HG03442 (cell line): ENCODE results near the gene GRAMD2B.
"Not testable (repeated sequence)": the region's sequence is repeated elsewhere in the genome, so short reads cannot be mapped to it uniquely, and the experiment has no call there.

ENCODE experiments used
- ATAC-seq: cut with Tn5 transposase; IDR thresholded peaks from one replicate; pipeline ENCODE4 v1.9.1; 2021; ENCODE audit warnings: mild to moderate bottlenecking, moderate library complexity; ENCODE audit not compliant: unreplicated experiment

Gene GRAMD2B

GRCh38 chr5:126448720-126449119, 25.5 kb downstream of the GRAMD2B start:
- ATAC-seq, result no peak

GRCh38 chr5:126449751-126450271, 26.6 kb downstream of the GRAMD2B start:
- ATAC-seq, result peak; percentile 87

- peak; percentile 47 for ATAC-seq
Observed at GRCh38 chr5:126450346-126450745, 27.1 kb downstream of the GRAMD2B start.

GRCh38 chr5:126450907-126451306, 27.7 kb downstream of the GRAMD2B start:
- no peak for ATAC-seq

- no peak for ATAC-seq
Observed at GRCh38 chr5:126452477-126452876, 29.3 kb downstream of the GRAMD2B start.

GRCh38 chr5:126454081-126454480, 30.9 kb downstream of the GRAMD2B start:
- no peak for ATAC-seq

- ATAC-seq, result no peak
Observed at GRCh38 chr5:126454535-126454934, 31.3 kb downstream of the GRAMD2B start.

- no peak for ATAC-seq
Observed at GRCh38 chr5:126455264-126455663, 32.1 kb downstream of the GRAMD2B start.

- no peak for ATAC-seq
Observed at GRCh38 chr5:126455728-126456127, 32.5 kb downstream of the GRAMD2B start.

- no peak for ATAC-seq
Observed at GRCh38 chr5:126456217-126456820, 33.1 kb downstream of the GRAMD2B start.

- ATAC-seq, result no peak
Observed at GRCh38 chr5:126460459-126460858, 37.2 kb downstream of the GRAMD2B start.

- ATAC-seq, result no peak
Observed at GRCh38 chr5:126460977-126461376, 37.8 kb downstream of the GRAMD2B start.

- ATAC-seq, result peak; percentile 6
Observed at GRCh38 chr5:126461838-126462237, 38.6 kb downstream of the GRAMD2B start.

GRCh38 chr5:126462239-126463014, 39.2 kb downstream of the GRAMD2B start:
- peak; percentile 71 for ATAC-seq

GRCh38 chr5:126464016-126464415, 40.8 kb downstream of the GRAMD2B start:
- no peak for ATAC-seq

GRCh38 chr5:126464959-126465358, 41.8 kb downstream of the GRAMD2B start:
- no peak for ATAC-seq

GRCh38 chr5:126468091-126468490, 44.9 kb downstream of the GRAMD2B start:
- no peak for ATAC-seq

GRCh38 chr5:126469536-126470316, 46.5 kb downstream of the GRAMD2B start:
- no peak for ATAC-seq

- ATAC-seq, result not testable (repeated sequence)
Observed at GRCh38 chr5:126470529-126470928, 47.3 kb downstream of the GRAMD2B start.

- ATAC-seq, result no peak
Observed at GRCh38 chr5:126471247-126471646, 48.0 kb downstream of the GRAMD2B start.

GRCh38 chr5:126471875-126472537, 48.8 kb downstream of the GRAMD2B start:
- ATAC-seq, result no peak
